Body of pancreas (tissue), 4 donors: ENCODE data around the gene C1QTNF9B.

Experiments
- POLR2A ChIP-seq, 3 donors: fragments of 450-650 bp; IDR thresholded peaks; one replicate each; pipeline ENCODE4 v1.6.1; 2016; ENCODE audit warnings: antibody characterized with exemption in 3 of 3, mild to moderate bottlenecking in 2 of 3
- TF ChIP-seq, protein P1 (sequence below), 7 experiments: fragments of 450-650 bp in 4 of 7; fragments of 200-600 bp in 3 of 7; sonication (generic) in 3 of 7; IDR thresholded peaks; one replicate each; pipeline ENCODE4 v1.5.1; 2016 to 2019; ENCODE audit warnings: antibody characterized with exemption in 7 of 7

DNA sequence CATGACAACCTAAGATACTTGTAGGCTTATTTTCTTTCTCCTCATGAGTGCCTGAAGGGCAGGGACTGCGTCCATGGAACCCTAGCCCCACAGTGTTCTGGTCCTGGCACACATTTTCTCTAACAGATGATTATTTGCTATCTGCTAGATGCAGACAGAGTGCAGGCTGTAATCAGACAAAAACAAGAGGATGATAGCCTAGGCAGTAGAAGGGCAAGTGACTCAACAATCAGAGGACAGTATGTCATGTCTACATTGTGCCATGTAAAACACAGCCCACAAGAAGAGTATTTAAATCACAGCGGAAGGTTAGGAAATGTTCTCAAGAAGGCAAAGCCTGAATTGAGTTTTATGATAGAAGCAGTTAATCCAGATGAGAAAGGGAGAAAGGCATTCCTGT is 37.4 kb downstream of the C1QTNF9B start:
- TF ChIP-seq POLR2A (IDR thresholded peaks at IDR 0.05) = no peak
- TF ChIP-seq, protein P1, sequence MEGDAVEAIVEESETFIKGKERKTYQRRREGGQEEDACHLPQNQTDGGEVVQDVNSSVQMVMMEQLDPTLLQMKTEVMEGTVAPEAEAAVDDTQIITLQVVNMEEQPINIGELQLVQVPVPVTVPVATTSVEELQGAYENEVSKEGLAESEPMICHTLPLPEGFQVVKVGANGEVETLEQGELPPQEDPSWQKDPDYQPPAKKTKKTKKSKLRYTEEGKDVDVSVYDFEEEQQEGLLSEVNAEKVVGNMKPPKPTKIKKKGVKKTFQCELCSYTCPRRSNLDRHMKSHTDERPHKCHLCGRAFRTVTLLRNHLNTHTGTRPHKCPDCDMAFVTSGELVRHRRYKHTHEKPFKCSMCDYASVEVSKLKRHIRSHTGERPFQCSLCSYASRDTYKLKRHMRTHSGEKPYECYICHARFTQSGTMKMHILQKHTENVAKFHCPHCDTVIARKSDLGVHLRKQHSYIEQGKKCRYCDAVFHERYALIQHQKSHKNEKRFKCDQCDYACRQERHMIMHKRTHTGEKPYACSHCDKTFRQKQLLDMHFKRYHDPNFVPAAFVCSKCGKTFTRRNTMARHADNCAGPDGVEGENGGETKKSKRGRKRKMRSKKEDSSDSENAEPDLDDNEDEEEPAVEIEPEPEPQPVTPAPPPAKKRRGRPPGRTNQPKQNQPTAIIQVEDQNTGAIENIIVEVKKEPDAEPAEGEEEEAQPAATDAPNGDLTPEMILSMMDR (IDR thresholded peaks at IDR 0.05) = no peak
